K562 (cell line): ENCODE results near the gene P2RX5. TPM values are rescaled to one million over a fixed set of nuclear protein-coding genes. Genes with fewer than 3 reads are reported as not detected.

Experiments used
- E2F4 ChIP-seq: sonication (generic); formaldehyde crosslinking; IDR thresholded peaks from 2 replicates; pipeline ENCODE4 v1.8.0; 2022; ENCODE audit warnings: mild to moderate bottlenecking, low read depth, missing genetic modification reagents
- KDM5B ChIP-seq: fragments of 200-600 bp; sonication (generic); IDR thresholded peaks from 2 replicates; pipeline ENCODE4 v1.6.1; 2012; ENCODE audit warnings: low read depth, mild to moderate bottlenecking, moderate library complexity, low read length, control low read depth, inconsistent platforms; ENCODE audit not compliant: insufficient replicate concordance
- NR2C1 ChIP-seq, 2 experiments: fragments of 450-650 bp; IDR thresholded peaks; 2 replicates each; pipeline ENCODE4 v1.6.1; 2017; ENCODE audit warnings: mild to moderate bottlenecking in 2 of 2, antibody characterized with exemption in 1 of 2, inconsistent platforms in 1 of 2, missing compliant biosample characterization in 1 of 2, missing genetic modification characterization in 1 of 2
- PCBP1 ChIP-seq: fragments of 200-400 bp; formaldehyde crosslinking; IDR thresholded peaks from 2 replicates; pipeline ENCODE4 v1.6.1; 2018; ENCODE audit warnings: mild to moderate bottlenecking, low read depth, low read length; ENCODE audit not compliant: poor library complexity, severe bottlenecking
- RBBP5 ChIP-seq: fragments of 200-600 bp; sonication (generic); IDR thresholded peaks from 2 replicates; pipeline ENCODE4 v1.6.1; 2012; ENCODE audit warnings: borderline replicate concordance, mild to moderate bottlenecking, low read length, control low read depth, inconsistent platforms; ENCODE audit not compliant: insufficient read depth, poor library complexity, severe bottlenecking
- SMAD4 ChIP-seq: fragments of 250-450 bp; sonication (Bioruptor Pico); conservative IDR thresholded peaks from 2 replicates; pipeline ENCODE4 v1.8.0; 2021; ENCODE audit warnings: inconsistent platforms, mild to moderate bottlenecking, moderate library complexity
- SP2 ChIP-seq: IDR thresholded peaks from 2 replicates; pipeline ENCODE4 v1.6.1; 2011; ENCODE audit warnings: mild to moderate bottlenecking, low read depth, low read length, moderate library complexity; ENCODE audit not compliant: poor library complexity, severe bottlenecking; ENCODE audit errors: extremely low read depth
- ZNF24 ChIP-seq: fragments of 450-650 bp; IDR thresholded peaks from 2 replicates; pipeline ENCODE4 v1.6.1; 2016
- polyA plus RNA-seq, 8 experiments: library from polyadenylated mRNA; depleted of rRNA in 4 of 8; stranded (reverse) in 5 of 8; unstranded in 3 of 8; fragments of >200 nt; fragmentation: Nextera tagmentation in 2 of 8; fragmentation: Illumina TruSeq in 1 of 8; extraction: Ambion mirVana in 2 of 8; extraction: Trizol in 1 of 8; gene quantifications; 2 replicates each; pipeline versions ENCODE4 v1.2.1 to v1.2.3, GENCODE V29; 2011 to 2014; ENCODE audit warnings: inconsistent platforms in 1 of 8, missing spikeins in 1 of 8
- total RNA-seq, 7 experiments: library from RNA; depleted of rRNA in 6 of 7; stranded (reverse); fragments of >200 nt in 6 of 7; fragmentation: Illumina TruSeq in 2 of 7; extraction: Trizol in 2 of 7; gene quantifications; 2 replicates each; pipeline versions ENCODE4 v1.2.1 to v1.2.3, GENCODE V29; 2011 to 2021; ENCODE audit warnings: low replicate concordance in 1 of 7
- TF ChIP-seq, protein P1 (sequence below), 2 experiments: fragments of 450-650 bp in 1 of 2; sonication (generic) in 1 of 2; formaldehyde crosslinking in 1 of 2; IDR thresholded peaks; 2 replicates each; pipeline versions ENCODE4 v1.7.1 to v1.9.0; 2016 to 2022; ENCODE audit warnings: inconsistent platforms in 1 of 2, mild to moderate bottlenecking in 1 of 2, missing genetic modification reagents in 1 of 2
- TF ChIP-seq, protein P2 (sequence below): fragments of 250-450 bp; sonication (Bioruptor Pico); IDR thresholded peaks from 2 replicates; pipeline ENCODE4 v1.4.0; 2020; ENCODE audit warnings: mild to moderate bottlenecking, moderate library complexity
- TF ChIP-seq, protein P3 (sequence below), 2 experiments: fragments of 250-450 bp in 1 of 2; fragments of 450-650 bp in 1 of 2; sonication (Bioruptor Pico) in 1 of 2; IDR thresholded peaks; 2 replicates each; pipeline versions ENCODE4 v1.6.1 to v1.8.0; 2016 to 2021; ENCODE audit warnings: mild to moderate bottlenecking in 2 of 2, moderate library complexity in 2 of 2, missing compliant biosample characterization in 1 of 2, missing genetic modification characterization in 1 of 2

P2RX5 gene
- total and polyA plus RNA-seq, 9 of the 15 experiments (the other 6 are each of a cell fraction or from before 2014, with no cell fraction given): 0.31 to 4.0 (median 1.3) TPM

GRCh38 chr17:3723556-3724377, 27.8 kb upstream of the P2RX5 start, which contains the start of gene HASPIN (continued):
- TF ChIP-seq, protein P1, sequence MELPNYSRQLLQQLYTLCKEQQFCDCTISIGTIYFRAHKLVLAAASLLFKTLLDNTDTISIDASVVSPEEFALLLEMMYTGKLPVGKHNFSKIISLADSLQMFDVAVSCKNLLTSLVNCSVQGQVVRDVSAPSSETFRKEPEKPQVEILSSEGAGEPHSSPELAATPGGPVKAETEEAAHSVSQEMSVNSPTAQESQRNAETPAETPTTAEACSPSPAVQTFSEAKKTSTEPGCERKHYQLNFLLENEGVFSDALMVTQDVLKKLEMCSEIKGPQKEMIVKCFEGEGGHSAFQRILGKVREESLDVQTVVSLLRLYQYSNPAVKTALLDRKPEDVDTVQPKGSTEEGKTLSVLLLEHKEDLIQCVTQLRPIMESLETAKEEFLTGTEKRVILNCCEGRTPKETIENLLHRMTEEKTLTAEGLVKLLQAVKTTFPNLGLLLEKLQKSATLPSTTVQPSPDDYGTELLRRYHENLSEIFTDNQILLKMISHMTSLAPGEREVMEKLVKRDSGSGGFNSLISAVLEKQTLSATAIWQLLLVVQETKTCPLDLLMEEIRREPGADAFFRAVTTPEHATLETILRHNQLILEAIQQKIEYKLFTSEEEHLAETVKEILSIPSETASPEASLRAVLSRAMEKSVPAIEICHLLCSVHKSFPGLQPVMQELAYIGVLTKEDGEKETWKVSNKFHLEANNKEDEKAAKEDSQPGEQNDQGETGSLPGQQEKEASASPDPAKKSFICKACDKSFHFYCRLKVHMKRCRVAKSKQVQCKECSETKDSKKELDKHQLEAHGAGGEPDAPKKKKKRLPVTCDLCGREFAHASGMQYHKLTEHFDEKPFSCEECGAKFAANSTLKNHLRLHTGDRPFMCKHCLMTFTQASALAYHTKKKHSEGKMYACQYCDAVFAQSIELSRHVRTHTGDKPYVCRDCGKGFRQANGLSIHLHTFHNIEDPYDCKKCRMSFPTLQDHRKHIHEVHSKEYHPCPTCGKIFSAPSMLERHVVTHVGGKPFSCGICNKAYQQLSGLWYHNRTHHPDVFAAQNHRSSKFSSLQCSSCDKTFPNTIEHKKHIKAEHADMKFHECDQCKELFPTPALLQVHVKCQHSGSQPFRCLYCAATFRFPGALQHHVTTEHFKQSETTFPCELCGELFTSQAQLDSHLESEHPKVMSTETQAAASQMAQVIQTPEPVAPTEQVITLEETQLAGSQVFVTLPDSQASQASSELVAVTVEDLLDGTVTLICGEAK (IDR thresholded peaks at IDR 0.05): peak; percentile 21; the same call in 1 of the 2 replicates
- TF ChIP-seq, protein P1 (CRISPR knock-in tag; IDR thresholded peaks at IDR 0.05): no peak
- TF ChIP-seq, protein P2, sequence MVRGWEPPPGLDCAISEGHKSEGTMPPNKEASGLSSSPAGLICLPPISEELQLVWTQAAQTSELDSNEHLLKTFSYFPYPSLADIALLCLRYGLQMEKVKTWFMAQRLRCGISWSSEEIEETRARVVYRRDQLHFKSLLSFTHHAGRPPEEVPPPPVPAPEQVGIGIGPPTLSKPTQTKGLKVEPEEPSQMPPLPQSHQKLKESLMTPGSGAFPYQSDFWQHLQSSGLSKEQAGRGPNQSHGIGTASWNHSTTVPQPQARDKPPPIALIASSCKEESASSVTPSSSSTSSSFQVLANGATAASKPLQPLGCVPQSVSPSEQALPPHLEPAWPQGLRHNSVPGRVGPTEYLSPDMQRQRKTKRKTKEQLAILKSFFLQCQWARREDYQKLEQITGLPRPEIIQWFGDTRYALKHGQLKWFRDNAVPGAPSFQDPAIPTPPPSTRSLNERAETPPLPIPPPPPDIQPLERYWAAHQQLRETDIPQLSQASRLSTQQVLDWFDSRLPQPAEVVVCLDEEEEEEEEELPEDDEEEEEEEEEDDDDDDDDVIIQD (CRISPR knock-in tag): no peak
- TF ChIP-seq RBBP5: peak; percentile 64
- TF ChIP-seq E2F4 (CRISPR knock-in tag): peak; percentile 99
- no peak for TF ChIP-seq SMAD4 (CRISPR knock-in tag)
- TF ChIP-seq, protein P3, sequence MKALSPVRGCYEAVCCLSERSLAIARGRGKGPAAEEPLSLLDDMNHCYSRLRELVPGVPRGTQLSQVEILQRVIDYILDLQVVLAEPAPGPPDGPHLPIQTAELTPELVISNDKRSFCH (CRISPR knock-in tag; IDR thresholded peaks at IDR 0.05): no peak
- TF ChIP-seq, protein P3 (tag; IDR thresholded peaks at IDR 0.05): peak; percentile 61; the same call in 1 of the 2 replicates
- no peak for TF ChIP-seq ZNF24
- peak; percentile 77 for TF ChIP-seq KDM5B
- no peak for TF ChIP-seq NR2C1 (IDR thresholded peaks at IDR 0.05)
- TF ChIP-seq NR2C1 (tag; IDR thresholded peaks at IDR 0.05): no peak
- TF ChIP-seq PCBP1: no peak
- TF ChIP-seq SP2: peak; percentile 8
